Activated gamma-delta T cell (primary cell): Measurements from ENCODE around the gene CSTF2T.

Source experiments
- DNase-seq: peaks from one replicate; lab custom pipeline; 2025; lab: John Stamatoyannopoulos, UW
- total RNA-seq, 2 donors: gene quantifications; one replicate each; lab custom pipeline; 2026; lab: John Stamatoyannopoulos, UW

The CSTF2T gene, protein sequence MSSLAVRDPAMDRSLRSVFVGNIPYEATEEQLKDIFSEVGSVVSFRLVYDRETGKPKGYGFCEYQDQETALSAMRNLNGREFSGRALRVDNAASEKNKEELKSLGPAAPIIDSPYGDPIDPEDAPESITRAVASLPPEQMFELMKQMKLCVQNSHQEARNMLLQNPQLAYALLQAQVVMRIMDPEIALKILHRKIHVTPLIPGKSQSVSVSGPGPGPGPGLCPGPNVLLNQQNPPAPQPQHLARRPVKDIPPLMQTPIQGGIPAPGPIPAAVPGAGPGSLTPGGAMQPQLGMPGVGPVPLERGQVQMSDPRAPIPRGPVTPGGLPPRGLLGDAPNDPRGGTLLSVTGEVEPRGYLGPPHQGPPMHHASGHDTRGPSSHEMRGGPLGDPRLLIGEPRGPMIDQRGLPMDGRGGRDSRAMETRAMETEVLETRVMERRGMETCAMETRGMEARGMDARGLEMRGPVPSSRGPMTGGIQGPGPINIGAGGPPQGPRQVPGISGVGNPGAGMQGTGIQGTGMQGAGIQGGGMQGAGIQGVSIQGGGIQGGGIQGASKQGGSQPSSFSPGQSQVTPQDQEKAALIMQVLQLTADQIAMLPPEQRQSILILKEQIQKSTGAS
- total RNA-seq = 73.0 to 75.1 reads per million in 2 donors

DNA sequence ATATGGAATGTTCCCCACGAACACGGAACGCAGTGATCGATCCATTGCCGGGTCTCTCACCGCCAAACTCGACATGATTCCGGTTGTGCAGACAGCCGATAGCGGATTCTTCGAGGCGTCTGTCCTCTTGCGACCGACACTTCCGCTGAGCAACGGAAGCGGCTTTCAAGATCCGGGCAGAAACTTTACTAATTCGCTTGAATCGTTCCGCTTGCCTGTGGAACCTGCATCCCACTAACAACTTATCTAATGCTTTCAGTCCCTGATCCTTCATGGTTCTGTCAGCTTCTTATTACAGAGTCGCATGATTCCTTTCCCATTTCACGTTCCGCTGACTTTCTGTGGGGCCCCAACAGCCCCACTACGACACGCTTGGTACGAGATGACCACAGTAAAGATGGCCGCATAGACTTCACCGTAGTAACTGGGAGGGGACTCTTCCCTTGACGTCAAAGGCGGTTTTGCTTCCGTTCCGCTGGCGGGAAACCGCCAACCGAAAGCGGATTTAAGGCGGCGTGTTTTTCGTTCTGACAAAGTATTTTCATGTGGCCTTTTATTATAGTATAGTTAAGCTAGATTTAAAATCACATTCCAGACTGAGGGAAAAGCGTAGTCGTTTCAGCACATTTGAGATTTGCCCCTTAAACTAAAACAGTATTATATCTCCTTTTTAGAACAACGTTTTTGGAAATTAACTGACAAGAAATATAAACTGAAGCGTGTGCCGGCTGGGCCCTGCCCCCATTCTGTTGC, at the start of gene CSTF2T:
Gene CSTF2T (minus strand): TSS at position 121 of the 753 bp plus-strand sequence. CDS start 46 bp downstream, at position 75.
- DNase-seq = peak; percentile 50

DNA sequence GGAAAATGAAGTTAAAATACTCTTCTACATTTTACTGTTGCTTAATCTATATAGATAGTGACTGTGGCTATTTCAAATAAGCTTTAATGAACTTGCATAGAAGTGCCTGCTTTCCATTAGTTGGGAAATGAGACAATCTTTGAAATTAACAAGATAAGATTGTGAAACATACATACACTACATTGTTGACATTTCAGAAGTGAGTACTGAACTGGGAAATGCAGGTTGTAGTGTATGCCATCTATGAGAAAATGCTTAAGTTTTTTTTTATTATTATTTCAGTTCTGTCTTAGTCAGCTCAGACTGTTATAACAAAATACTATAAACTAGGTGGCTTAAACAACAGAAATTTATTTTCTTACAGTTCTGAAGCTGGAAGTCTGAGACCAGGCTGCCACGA, 49.6 kb upstream of the CSTF2T start:
- DNase-seq = no peak

DNA sequence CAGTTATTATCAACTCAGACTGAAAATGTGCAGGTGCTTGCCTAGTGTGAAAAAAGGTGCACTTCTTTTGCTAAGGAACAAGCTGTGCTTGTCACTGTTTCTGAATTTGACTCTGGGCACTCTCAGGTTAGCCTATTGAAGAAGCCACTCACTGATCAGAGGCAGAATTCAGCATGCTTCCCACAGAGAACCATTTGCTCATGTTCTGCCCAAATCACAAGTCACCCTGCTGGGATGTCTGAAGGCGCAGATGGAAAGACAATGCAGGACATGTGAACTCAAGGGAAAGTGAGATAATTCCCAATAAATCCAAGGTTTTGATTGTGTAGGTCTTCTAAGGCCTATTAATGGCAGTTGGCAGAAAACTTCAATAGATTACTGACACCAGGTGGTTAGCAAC, 47.8 kb upstream of the CSTF2T start:
- DNase-seq = no peak

DNA sequence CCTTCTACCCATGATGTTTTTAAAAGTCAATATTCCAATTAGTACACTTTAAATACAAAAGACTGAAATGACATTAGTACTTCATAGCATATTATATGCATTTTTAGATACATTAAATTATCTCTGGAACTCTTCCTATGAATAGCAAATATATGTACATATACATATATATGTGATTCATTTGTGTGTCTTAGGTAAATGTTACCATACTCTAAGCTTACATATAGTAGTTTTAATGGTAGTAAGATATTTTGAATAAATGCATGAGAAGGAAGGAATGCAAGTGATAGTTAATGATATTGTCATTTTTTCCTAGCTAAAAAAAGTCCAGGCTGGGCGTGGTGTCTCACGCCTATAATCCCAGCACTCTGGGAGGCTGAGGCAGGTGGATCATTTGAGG, 46.0 kb upstream of the CSTF2T start:
- no peak for DNase-seq

DNA sequence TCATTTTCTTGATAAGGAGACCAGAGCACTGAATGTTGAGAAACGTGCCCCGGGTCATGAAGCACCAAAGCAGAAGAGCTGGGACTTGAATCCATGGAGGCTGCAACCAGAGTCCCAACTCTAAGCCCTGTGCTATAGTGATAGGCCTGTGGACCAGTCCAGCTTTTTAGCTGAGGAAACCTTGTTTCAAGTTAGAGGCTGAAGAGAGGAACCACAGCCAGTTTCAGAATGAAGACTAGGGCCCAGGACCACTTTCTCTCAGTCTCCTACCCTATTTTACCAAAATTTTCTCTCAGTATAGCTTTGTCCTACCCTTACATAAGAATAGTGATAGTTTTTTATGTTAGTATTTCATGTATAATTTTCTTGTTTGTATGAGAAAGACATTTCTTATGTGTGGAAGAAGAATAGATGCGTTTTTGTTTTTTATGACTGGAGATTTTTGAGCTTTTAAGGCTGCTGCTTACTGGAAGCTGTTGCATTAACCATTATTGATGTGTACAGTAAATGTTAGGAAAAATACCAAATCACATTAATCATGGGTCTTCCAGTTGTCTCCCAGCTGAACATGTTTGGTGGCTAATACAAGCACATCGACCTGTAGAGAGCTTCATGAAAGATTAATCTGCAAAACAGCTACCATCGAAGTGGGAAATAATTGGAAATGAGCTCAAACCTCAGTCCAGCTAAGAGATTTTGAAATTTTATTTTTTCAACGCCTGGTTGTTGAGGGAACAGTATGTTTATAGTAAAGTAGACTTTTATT, 45.0 kb upstream of the CSTF2T start:
- no peak for DNase-seq

DNA sequence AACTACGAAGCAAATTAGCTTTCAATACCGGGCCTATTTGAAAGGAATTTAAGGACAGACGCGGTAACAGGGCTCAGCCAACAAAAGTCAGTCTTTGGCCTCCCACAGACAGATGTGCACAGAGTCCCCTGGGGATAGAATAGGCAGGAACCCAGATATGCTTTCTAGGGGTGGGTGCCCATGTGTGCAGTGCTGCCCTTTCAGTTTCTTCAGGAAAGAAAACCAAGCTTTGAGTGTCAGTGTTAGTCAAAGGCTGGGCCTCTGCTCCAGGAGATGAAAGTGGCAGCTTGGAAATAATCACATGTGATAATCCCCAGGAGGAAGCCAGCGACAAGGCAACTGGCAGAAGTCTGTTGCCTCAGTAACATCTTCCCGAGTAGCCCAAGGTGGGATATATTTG, 43.8 kb upstream of the CSTF2T start:
- DNase-seq = no peak

DNA sequence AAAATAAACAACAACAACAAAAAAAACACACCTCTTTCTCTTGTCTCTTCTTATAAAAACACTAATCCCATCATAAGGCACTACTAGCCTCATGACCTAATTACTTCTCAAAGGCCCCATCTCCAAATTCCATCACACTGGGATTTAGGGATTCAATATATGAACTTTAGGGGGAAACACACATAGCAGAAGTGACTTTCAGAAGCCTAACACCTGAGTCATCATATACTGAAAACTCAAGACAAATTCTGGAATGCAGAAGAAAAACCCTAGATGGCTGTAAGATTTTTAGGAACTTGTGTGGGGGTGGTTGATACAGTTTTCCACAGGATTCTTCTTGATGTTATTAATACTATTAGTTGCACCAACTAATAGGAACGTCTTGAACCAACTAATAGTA, 33.7 kb upstream of the CSTF2T start:
- no peak for DNase-seq

DNA sequence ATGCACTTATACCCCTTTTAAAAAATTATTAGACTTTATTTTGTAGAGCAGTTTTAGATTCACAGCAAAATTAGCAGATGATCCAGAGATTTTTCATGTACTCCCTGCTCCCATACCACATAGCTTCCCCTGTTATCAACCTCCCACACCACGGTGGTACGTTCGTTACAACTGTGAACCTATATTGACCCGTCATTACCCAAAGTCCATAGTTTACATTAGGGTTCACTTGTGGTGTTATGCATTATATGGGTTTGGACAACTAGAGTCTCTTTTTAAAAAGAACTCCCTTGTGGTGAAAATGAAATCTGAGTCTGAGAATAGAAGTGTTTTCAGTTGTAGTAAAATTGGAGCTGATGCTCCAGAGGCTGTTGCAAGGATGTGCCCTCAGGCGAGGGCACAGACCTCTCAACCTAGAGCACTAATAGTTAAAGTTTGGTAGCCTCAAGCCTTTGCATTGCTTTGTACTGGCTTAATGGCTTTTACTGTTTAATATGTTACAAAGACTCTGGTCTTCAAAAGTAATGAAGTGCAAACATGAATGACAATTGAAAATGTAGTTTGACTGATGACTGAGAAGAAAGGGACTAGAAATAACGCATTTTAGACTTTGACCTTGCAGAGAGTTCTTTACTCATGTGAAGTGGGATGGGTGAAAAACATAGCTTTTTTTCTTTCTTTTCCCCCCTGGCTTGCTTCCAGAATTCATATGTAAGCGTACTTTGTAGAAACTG, 30.6 kb upstream of the CSTF2T start:
- DNase-seq = no peak

DNA sequence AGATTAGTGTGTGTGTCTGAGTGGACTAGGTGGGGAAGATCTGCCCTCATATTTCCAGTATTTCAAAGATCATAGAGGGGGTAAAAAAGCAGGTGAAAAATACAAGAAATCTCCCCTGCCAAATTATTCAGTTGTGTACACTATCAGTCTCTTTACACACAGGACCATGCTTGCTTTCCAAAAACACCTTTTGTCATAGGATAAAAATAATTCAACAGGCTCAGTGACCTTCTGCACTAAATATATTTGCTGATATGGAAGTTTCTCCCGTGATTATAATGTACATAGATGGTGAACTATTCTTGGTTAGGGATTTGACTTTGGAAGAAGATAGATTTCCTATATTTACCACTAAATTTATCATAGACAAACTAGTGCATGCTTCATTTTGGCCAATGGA, 24.6 kb upstream of the CSTF2T start:
- DNase-seq = no peak

DNA sequence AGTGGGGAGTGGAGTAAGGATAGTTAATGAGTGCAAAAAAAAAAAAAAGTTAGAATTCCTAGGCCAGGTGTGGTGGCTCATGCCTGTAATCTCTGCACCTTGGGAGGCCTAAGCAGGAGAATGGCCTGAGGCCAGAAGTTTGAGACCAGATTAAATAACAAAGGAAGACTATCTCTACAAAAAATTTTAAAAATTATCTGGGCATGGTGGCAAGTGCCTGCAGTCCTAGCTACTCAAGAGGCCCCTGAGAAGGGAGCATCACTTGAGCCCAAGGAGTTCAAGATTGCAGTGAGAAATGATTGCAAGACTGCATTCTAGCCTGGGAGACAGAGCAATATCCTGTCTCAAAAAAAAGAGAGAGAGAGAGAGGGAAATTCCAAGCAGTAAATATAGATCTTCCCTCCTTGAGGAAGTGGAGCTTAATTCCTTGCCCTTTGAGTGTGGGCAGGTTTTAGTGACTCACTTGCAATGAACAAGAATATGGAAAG, 19.5 kb upstream of the CSTF2T start:
- DNase-seq = no peak

DNA sequence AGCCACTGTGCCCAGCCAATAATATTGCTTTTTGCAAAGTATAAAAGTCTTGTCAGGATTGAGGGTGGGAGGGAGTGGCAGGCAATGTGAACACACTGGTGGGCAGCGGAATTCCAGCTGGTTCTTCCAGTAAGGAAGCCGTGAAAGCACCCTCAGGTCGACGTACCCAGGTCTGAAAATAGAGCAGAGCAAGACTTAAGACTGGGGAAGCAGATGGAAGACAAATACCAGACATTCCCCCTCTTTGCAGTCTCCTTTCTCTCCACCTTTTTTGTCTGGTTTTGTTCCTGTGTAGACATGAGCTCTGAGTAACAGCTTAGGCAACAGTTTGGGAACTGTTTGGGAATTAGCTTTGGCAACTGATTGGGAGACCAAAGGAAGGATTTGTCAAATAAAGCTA, 17.6 kb upstream of the CSTF2T start:
- DNase-seq = no peak

DNA sequence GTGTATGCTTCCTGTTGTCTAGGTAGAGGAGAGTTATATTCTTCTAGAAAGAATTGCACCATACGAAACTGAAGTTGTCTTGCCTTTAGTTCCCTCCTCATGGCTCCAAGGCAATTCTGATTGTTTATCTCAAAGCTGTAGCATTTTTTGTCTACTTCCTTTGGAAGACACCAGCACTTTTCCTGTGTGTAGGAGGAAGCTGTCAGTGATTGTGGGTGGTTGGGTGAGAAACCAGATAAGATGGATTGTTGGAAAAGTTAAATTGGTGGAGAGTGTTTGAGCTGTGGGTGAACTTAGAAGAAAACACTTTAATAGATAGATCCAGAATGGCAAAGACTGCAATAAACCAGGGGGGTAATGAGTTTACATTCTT, 12.1 kb upstream of the CSTF2T start:
- no peak for DNase-seq

DNA sequence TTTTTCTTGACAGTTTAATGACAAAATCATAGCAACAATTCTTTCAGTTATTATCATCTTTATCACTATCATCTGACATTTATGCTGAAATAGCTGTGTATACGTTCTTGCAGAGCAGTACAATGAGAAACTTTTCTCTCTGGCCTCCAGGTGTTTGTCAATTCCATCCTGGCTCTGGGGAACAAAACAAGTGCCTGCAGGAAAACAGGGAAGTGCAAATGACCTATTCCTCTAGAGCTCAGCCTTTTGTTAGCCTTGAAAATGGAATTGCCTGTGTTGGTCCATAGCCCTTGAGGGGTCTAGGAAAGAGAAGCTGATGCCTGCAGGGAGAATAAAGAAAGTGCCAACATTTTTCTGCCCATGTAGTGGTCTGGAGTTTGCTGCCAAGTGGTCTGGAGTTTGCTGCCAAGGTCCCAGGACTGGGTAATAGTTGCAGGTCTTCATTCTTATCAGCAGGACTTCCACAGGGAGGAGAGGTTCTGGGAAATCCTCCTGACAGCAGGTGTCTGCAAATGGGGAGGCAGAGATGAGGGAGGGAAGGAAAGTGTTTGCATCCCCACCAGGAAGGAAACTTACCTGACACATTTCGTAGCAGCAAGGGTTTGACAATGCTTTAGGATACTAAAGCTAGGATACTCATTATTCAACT, 10.1 kb upstream of the CSTF2T start:
- DNase-seq = no peak

DNA sequence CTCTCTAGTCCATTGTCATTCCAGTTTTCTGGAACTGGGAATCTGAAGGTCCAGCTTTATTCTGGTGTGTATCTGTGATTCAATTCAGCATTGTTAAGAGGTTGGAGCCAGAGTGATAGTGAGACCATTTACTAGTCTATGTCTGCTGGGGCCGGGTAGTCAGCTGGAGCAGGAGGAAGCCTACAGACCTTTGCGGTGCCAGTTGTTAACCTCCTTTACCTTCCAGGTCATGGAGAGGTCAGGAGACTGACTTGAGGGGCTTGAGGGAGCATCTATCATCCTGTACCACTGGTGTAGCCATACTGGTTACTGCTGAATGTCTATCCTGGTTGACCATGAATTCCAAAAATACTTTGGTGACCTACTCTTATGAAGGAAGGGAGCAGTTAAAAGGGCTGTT, 9.2 kb upstream of the CSTF2T start:
- DNase-seq = no peak

DNA sequence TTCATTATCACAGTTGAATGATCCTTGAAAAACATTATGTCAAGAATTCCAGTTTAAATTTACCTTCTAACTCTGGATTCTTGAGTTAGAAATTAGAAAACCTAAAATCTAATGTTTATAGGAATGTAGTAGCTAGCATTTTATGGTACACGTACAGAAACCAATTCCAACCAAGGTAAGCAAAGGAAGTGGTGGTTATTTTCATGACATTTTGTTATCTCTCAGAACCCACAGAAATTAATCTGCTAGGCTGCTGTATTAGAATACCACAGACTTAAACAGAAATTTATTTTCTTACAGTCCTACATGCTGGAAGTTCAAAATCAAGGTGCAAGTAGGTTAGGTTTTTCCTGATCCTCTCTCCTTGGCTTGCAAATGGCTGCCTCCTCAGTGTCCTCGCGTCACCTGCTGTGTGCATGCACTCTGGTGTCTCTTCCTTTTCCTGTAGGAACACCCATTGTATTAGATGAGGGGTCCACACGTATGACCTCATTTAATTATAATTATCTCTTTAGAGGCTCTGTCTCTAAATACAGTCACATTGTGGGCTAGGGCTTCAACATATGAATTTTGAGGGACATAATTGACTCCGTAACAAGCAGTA, 8.5 kb upstream of the CSTF2T start:
- DNase-seq = no peak

DNA sequence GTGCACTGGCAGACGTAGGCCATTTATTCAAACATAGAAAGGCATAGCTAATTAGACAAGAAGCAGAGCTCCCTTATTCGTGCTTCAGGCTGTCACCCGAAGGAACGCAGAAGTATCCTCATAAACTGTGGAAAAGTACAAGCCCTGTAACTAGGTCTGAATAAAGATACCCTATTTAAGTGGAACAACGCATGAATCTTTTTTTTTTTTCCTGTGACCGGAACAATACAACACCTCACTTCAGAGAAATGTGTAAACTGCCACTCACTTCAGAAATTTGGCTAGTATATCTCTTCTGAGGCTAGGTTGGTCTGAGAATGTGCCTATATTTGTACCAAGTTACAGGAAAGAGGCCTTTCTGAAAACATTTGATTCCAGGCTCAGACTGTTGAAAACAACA, 8.0 kb upstream of the CSTF2T start:
- no peak for DNase-seq

DNA sequence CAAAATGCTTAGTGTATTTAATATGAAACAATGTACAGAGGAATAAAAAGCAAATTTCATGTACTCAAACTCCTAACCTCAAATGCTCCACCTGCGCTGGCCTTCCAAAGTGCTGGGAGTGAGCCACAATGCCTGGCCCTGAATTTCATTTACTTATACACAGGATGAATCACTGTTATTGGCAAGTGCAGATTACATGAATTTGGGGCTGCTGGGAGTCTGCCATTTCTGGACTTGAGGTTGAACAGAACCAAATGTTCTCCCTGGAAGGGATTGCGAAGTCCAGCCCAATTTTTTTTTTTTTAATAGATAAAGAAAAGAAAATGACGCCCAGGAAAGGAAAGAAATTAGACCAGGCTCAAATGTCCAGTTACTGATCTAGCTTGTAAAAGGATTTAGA, 6.8 kb upstream of the CSTF2T start:
- no peak for DNase-seq

DNA sequence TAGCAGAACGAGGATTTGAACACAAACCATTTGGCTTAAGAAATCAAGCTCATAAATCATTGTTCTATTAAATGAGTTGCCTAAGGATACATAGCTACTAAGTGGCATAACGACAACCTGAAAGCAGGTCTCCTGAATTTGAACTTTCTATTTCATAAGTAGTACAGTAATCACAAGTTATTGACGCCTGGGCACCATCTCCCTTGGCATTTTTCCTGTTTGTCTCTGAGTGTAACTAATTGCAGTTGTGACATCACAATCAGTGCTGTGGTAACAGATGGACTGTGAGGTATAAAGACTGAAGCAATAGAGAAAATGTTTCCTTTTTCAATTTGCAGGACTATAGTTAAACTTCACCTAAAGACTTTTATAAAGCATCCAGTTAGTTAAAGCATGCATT, 6.4 kb upstream of the CSTF2T start:
- no peak for DNase-seq

DNA sequence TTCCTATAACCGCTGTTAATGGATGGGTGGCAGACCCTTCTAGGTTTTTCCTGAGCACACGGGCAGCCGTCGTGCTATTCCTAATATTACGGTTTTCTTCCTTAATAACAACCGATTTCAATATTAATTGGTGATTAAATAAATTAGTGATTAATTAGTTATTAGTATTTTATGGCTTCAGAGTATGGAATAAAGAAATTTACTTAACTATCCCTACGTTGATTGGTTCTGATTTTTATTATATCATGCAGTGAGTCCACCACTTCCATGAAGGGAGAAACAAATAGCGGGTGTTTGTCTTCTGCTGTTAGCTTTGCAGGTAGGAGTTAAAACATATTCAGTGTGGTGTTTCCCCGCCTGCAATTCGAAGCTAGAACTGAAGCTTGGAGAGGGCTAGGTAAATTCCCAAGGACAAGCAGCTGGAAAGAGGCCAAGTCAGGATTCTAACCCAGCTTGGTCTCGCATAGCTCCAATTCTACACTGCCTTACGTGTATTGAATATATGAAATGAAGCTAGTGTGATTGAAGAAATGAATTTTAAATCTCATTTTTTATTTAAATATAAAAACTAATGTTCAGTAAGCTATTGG, 928 bp upstream of the CSTF2T start:
- no peak for DNase-seq

DNA sequence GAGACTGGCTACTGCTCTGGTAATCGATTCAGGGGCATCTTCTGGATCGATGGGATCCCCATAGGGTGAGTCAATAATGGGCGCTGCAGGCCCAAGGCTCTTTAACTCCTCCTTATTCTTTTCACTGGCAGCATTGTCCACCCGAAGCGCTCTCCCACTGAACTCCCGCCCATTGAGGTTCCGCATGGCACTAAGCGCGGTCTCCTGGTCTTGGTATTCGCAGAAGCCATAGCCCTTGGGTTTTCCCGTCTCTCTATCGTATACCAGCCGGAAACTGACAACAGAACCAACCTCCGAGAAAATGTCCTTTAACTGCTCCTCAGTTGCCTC, 285 bp downstream of the CSTF2T start:
- DNase-seq = no peak
